Uterus (tissue), 4 donors: ENCODE data around the gene ZNF256. TPM values are rescaled to one million over a fixed set of nuclear protein-coding genes. Genes with fewer than 3 reads are reported as not detected.

Source experiments
- DNase-seq, 2 donors: peaks; one replicate each; pipeline ENCODE4 v3.0.0-alpha.2; 2019 to 2020
- H3K27ac ChIP-seq, 2 donors: fragments of 200-600 bp; sonication (generic); 1 replicate in 1 of 2; 2 replicates in 1 of 2; pipeline ENCODE4 v1.5.1; 2016 to 2018
- H3K27me3 ChIP-seq, 2 donors: fragments of 200-600 bp; sonication (generic); one replicate each; pipeline ENCODE4 v1.5.1; 2018 to 2019; ENCODE audit warnings: control low read depth in 1 of 2
- H3K36me3 ChIP-seq, 2 donors: fragments of 200-600 bp; sonication (generic); one replicate each; pipeline ENCODE4 v1.5.1; 2019; ENCODE audit warnings: control low read depth in 1 of 2
- H3K4me1 ChIP-seq, 2 donors: fragments of 200-600 bp; sonication (generic); one replicate each; pipeline ENCODE4 v1.5.1; 2018 to 2019; ENCODE audit warnings: control low read depth in 1 of 2
- H3K4me3 ChIP-seq, 2 donors: fragments of 200-600 bp; sonication (generic); 1 replicate in 1 of 2; 2 replicates in 1 of 2; pipeline ENCODE4 v1.5.1; 2018 to 2019; ENCODE audit warnings: mild to moderate bottlenecking in 1 of 2
- H3K9me3 ChIP-seq, 2 donors: fragments of 200-600 bp; sonication (generic); one replicate each; pipeline ENCODE4 v1.5.1; 2019; ENCODE audit warnings: control low read depth in 1 of 2
- CTCF ChIP-seq, 4 experiments: fragments of 200-600 bp in 2 of 4; fragments of 450-650 bp in 2 of 4; sonication (generic) in 2 of 4; IDR thresholded peaks; one replicate each; pipeline ENCODE4 v1.5.1; 2016 to 2019; ENCODE audit warnings: antibody characterized with exemption in 4 of 4, mild to moderate bottlenecking in 2 of 4, moderate library complexity in 1 of 4
- POLR2A ChIP-seq, 2 donors: fragments of 450-650 bp; IDR thresholded peaks; one replicate each; pipeline ENCODE4 v1.6.1; 2016; ENCODE audit warnings: antibody characterized with exemption in 2 of 2, mild to moderate bottlenecking in 1 of 2, moderate library complexity in 1 of 2
- intact Hi-C: fragments of 100-400 bp; cut with DNase I; formaldehyde crosslinking; loops from one replicate; pipeline ENCODE4 v1.15.1; 2023; ENCODE audit warnings: low total_unique reads
- total RNA-seq, 4 donors: library from RNA; depleted of rRNA in 3 of 4; stranded (reverse); fragments of >200 nt in 3 of 4; gene quantifications; one replicate each; pipeline versions ENCODE4 v1.1.0 to v1.2.4, GENCODE V29; 2014 to 2023
- donor health status: DM: yes; HTN: yes; CAD: no.

ZNF256 gene
- total RNA-seq, 4 donors from 2014 or later = 0.51 to 12.0 (median 6.9) TPM

- H3K4me3 ChIP-seq = no peak overlapping the region
- H3K27me3 ChIP-seq = no peaks in the 10 kb centered on the region
- H3K27ac ChIP-seq = no peak overlapping the region
- no peaks in the 10 kb centered on the region for H3K4me1 ChIP-seq
- DNase-seq = no peak
- intact Hi-C loops = no loop called here
- no peaks in the 10 kb centered on the region for H3K36me3 ChIP-seq
- TF ChIP-seq POLR2A (IDR thresholded peaks at IDR 0.05) (no peak), CTCF (IDR thresholded peaks at IDR 0.05) (no peak)
- H3K9me3 ChIP-seq = peaks cover 0 to 29% of the 10 kb centered on the region in 2 donors
Observed at GRCh38 chr19:57900311-57900710, 47.2 kb downstream of the ZNF256 start.

Other genes starting within 250 kb of the ZNF256 start
- gene ZNF154, start 238.5 kb downstream of the ZNF256 start, total RNA-seq = 10 to 100 TPM in 1 of 4 donors, 1 to 10 TPM in 2, under 1 TPM in 1; 0.88 to 27.4 (median 1.5) TPM
- gene ZNF671, start 220.1 kb downstream of the ZNF256 start, total RNA-seq = 10 to 100 TPM in 1 of 4 donors, 1 to 10 TPM in 2, under 1 TPM in 1; 0.88 to 20.2 (median 3.4) TPM
- gene ZNF776, start 200.9 kb downstream of the ZNF256 start, total RNA-seq = 10 to 100 TPM in 3 of 4 donors, under 1 TPM in 1; 0.29 to 34.4 (median 17.9) TPM
- gene ZNF586, start 178.0 kb downstream of the ZNF256 start, total RNA-seq = 10 to 100 TPM in 2 of 4 donors, 1 to 10 TPM in 2; 4.6 to 42.0 (median 16.1) TPM
- 10 to 100 TPM in 2 of 4 donors, 1 to 10 TPM in 1, under 1 TPM in 1; 0.77 to 15.0 (median 9.3) TPM for gene ZNF552, start 132.8 kb downstream of the ZNF256 start, total RNA-seq
- gene ZNF587B, start 117.4 kb downstream of the ZNF256 start, total RNA-seq = 10 to 100 TPM in 3 of 4 donors, 1 to 10 TPM in 1; 5.9 to 30.6 (median 15.0) TPM
- gene ZNF587, start 97.8 kb downstream of the ZNF256 start, total RNA-seq = 10 to 100 TPM; 21.3 to 80.0 (median 39.6) TPM
- gene ZNF814, start 58.7 kb downstream of the ZNF256 start, total RNA-seq = 10 to 100 TPM in 3 of 4 donors, 1 to 10 TPM in 1; 7.1 to 24.9 (median 15.4) TPM
- gene ZNF417, start 31.1 kb downstream of the ZNF256 start, total RNA-seq = 10 to 100 TPM; 15.0 to 50.1 (median 20.7) TPM
- 10 to 100 TPM in 2 of 4 donors, 1 to 10 TPM in 1, under 1 TPM in 1; 0.29 to 15.8 (median 9.8) TPM for gene ZNF418, start 12.3 kb downstream of the ZNF256 start, total RNA-seq
- gene C19orf18, start 26.8 kb upstream of the ZNF256 start, total RNA-seq = 1 to 10 TPM in 1 of 4 donors, not detected in 3; 2.7 TPM
- 10 to 100 TPM in 3 of 4 donors, 1 to 10 TPM in 1; 5.6 to 61.7 (median 30.4) TPM for gene ZNF606, start 55.1 kb upstream of the ZNF256 start, total RNA-seq
- not detected for gene ZSCAN1, start 86.3 kb upstream of the ZNF256 start, total RNA-seq
- 10 to 100 TPM in 3 of 4 donors, 1 to 10 TPM in 1; 6.2 to 18.6 (median 15.3) TPM for gene ZNF135, start 111.6 kb upstream of the ZNF256 start, total RNA-seq
- gene ZSCAN18, start 150.5 kb upstream of the ZNF256 start, total RNA-seq = 100 to 1,000 TPM in 3 of 4 donors, 10 to 100 TPM in 1; 51.5 to 138 (median 121) TPM
- gene ZNF329, start 203.1 kb upstream of the ZNF256 start, total RNA-seq = 10 to 100 TPM in 3 of 4 donors, 1 to 10 TPM in 1; 2.6 to 29.7 (median 13.3) TPM
- gene ZNF274, start 235.4 kb upstream of the ZNF256 start, total RNA-seq = 10 to 100 TPM; 10.8 to 34.3 (median 29.7) TPM